AG09319 (cell line): Measurements from ENCODE around the gene ARPC4.

Experiments used
- DNase-seq: peaks from one replicate; pipeline ENCODE4 v3.0.0-alpha.2; 2010; ENCODE audit warnings: low read depth; ENCODE audit errors: extremely low read depth
- TF ChIP-seq, protein P1 (sequence below): IDR thresholded peaks from 2 replicates; pipeline ENCODE4 v1.5.1; 2011; ENCODE audit warnings: low read depth, mild to moderate bottlenecking, inconsistent platforms, low read length, moderate library complexity

ARPC4 gene

DNA sequence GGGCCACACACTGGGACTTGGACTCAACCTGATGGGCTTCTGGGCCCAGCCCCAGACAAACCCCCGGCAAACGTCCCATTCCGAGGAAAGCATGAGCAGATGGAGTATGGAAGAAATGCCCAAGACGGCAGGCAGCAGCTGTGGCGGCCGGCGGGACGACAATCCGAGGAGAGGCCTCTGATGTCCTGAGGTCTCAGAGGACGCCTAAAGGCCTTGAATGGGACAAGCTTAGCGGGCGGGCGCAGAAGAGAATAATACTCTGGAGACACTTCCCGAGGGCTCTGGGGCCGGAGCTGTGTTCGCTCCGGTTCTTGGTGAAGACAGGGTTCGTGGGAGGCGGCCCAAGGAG is 43.6 kb upstream of the ARPC4 start:
- DNase-seq: no peak
- TF ChIP-seq, protein P1, sequence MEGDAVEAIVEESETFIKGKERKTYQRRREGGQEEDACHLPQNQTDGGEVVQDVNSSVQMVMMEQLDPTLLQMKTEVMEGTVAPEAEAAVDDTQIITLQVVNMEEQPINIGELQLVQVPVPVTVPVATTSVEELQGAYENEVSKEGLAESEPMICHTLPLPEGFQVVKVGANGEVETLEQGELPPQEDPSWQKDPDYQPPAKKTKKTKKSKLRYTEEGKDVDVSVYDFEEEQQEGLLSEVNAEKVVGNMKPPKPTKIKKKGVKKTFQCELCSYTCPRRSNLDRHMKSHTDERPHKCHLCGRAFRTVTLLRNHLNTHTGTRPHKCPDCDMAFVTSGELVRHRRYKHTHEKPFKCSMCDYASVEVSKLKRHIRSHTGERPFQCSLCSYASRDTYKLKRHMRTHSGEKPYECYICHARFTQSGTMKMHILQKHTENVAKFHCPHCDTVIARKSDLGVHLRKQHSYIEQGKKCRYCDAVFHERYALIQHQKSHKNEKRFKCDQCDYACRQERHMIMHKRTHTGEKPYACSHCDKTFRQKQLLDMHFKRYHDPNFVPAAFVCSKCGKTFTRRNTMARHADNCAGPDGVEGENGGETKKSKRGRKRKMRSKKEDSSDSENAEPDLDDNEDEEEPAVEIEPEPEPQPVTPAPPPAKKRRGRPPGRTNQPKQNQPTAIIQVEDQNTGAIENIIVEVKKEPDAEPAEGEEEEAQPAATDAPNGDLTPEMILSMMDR: no peak

DNA sequence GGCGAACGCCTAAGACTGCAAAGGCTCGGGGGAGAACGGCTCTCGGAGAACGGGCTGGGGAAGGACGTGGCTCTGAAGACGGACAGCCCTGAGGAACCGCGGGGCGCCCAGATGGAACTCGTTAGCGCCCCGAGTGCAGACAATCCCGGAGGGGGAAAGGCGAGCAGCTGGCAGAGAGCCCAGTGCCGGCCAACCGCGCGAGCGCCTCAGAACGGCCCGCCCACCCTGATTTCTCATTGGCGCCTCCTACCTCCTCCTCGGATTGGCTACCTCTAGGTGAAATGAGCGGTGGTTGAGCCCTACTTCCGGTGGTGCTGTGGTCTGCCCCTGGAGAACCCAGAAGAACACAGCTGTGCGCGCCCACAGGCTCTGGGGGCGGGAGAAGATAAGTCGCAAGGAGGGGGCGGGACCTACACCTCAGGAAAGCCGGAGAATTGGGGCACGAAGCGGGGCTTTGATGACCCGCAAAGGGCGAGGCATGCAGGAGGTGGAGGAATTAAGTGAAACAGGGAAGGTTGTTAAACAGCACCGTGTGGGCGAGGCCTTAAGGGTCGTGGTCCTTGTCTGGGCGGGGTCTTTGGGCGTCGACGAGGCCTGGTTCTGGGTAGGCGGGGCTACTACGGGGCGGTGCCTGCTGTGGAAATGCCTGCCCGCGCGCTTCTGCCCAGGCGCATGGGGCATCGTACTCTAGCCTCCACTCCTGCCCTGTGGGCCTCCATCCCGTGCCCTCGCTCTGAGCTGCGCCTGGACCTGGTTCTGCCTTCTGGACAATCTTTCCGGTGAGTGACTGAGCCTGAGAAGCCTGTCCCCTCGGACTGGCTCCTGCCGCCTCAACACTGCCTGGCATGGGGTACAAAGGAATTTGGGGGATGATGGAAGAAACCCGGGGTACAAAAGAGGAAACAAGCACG is 43.0 kb upstream of the ARPC4 start, which contains the start of gene OGG1:
OGG1 (plus strand) TSS at position 308 of the 911 bp plus-strand sequence; CDS start at position 643, 335 bp downstream.
- DNase-seq: peak; percentile 96
- TF ChIP-seq, protein P1: no peak

DNA sequence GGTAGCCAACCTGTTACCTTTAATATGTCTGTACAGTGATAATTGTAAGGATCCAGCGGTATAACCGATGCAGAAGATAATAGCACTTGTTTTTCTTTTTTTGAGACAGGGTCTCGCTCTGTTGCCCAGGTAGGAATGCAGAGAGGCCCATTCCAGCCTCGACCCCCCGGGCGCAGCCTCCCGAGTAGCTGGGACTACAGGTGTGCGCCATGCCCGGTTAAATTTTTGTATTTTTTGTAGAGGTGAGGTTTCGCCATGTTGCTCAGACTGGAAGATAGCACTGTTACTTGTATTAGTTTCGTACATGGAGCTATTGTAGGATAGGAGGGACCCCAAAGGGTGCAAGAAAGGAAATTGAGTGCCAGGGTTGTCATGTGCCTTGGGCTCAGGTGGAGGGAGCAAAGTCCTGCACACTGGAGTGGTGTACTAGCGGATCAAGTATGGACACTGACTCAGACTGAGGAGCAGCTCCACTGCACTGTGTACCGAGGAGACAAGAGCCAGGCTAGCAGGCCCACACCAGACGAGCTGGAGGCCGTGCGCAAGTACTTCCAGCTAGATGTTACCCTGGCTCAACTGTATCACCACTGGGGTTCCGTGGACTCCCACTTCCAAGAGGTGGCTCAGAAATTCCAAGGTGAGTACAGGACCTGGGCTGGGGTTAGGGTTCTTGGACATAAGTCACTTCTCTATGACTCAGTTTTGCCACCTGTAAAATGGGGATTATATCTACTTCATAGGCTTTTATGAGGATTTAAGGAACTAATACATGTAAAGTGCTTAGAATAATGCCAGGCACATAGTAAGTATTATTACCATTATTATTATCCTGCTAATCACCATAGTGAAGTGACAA is 42.1 kb upstream of the ARPC4 start:
- DNase-seq: no peak
- TF ChIP-seq, protein P1: no peak

DNA sequence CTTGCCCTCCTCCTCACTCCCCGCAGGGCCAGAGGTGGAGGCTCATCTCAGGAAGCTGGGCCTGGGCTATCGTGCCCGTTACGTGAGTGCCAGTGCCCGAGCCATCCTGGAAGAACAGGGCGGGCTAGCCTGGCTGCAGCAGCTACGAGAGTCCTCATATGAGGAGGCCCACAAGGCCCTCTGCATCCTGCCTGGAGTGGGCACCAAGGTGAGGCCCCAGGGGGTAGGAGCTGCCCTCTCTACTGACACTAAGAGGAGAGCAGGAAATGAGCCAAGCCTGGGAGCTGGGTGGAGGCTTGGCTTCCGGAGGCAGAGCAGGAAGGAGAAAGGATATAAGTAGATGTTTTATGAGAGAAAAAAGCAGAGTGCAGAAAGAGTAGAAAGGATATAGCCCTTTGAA is 38.2 kb upstream of the ARPC4 start:
- DNase-seq: no peak
- TF ChIP-seq, protein P1: no peak

DNA sequence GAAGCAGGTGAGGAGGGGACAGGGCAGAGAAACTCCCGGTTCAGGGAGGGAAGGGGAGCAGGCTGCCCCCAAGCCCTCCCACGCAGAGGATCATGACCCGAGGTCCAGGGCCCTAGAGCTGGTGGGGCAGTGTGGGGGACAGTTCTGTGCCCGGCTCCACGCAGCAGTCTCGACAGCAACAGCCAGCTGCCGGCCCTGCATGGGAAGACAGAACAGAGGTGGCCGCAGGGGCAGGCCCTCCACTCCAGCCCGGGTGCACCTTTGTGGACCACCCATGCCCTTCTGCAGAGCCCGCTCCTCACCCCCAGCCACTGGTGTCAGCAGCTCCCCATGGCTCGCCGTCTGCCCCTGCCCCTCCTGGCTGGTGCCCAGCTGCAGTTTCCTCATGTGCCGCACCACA is 35.5 kb upstream of the ARPC4 start:
- TF ChIP-seq, protein P1: no peak
- DNase-seq: no peak

DNA sequence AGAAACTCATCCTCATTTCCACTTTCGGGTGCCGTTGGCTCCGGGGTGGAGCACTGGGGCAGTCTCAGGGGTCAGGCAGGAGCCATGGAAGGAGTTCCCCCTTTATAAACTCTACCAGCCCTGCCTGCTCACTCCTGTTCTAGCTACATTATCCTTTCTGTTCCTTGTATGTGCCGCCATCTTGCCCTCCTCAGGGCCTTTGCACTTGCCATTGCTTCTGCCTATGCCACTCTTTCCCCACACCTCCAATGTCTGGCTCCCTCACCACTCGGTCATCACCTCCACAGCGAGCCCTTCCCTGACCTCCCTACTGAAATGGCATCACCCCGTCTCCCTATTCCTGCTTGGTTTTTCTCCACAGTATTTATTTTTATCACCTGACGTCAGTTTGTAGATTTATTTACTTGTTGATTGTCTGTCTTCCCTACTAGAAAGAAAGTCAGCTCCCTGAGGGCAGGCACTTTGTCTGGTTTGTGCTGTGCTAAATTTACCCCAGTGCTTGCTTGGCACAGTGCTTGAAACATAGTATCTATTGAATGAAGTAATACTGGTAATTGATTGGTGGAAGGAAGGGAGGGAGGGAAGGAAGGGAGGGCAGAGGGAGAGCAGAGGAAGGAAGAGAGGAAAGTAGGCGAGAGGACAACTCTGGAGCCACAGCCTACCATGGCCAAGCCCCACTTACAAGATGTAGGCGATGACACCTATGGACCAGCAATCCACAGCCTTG is 31.9 kb upstream of the ARPC4 start:
- TF ChIP-seq, protein P1: no peak

More for the DNA sequence above, 31.9 kb upstream of the ARPC4 start:
- no peak for DNase-seq
